ENCODE data around the gene BNC2.

DNA sequence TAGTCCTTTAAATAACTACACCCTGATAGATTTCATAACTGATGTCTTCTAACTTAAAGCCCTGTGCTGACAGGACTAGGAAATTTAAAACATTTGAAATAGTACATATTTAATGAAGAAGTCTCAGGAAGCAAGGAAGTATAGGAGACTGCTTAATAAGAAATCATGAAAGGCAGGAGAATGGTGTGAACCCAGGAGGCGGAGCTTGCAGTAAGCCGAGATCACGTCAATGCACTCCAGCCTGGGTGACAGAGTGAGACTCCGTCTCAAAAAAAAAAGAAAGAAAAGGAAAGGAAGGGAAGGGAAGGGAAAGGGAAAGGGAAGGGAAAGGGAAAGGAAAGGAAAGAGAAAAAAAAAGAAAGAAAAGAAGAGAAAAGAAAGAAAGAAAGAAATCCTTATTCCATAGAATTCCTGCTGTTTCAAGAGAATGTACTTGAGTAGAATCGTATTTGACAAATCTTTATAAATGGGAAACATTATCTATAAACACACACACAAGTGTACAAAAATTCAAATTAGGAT is 74.1 kb downstream of the BNC2 start:
- TF ChIP-seq TAF1 (IDR thresholded peaks at IDR 0.05; ENCODE audit: low read depth) (no peak), RAD21 (IDR thresholded peaks at IDR 0.05; ENCODE audit: low read depth) (no peak), YY1 (IDR thresholded peaks at IDR 0.05; ENCODE audit: low read depth) (no peak), EP300 (IDR thresholded peaks at IDR 0.05; ENCODE audit: borderline replicate concordance) (no peak), TEAD4 (IDR thresholded peaks at IDR 0.05) (no peak), CEBPB (IDR thresholded peaks at IDR 0.05) (no peak), EGR1 (IDR thresholded peaks at IDR 0.05) (no peak), TCF12 (IDR thresholded peaks at IDR 0.05; ENCODE audit: low read depth) (no peak), CREB1 (IDR thresholded peaks at IDR 0.05; ENCODE audit: low read depth) (no peak)
- TF ChIP-seq, protein P1, sequence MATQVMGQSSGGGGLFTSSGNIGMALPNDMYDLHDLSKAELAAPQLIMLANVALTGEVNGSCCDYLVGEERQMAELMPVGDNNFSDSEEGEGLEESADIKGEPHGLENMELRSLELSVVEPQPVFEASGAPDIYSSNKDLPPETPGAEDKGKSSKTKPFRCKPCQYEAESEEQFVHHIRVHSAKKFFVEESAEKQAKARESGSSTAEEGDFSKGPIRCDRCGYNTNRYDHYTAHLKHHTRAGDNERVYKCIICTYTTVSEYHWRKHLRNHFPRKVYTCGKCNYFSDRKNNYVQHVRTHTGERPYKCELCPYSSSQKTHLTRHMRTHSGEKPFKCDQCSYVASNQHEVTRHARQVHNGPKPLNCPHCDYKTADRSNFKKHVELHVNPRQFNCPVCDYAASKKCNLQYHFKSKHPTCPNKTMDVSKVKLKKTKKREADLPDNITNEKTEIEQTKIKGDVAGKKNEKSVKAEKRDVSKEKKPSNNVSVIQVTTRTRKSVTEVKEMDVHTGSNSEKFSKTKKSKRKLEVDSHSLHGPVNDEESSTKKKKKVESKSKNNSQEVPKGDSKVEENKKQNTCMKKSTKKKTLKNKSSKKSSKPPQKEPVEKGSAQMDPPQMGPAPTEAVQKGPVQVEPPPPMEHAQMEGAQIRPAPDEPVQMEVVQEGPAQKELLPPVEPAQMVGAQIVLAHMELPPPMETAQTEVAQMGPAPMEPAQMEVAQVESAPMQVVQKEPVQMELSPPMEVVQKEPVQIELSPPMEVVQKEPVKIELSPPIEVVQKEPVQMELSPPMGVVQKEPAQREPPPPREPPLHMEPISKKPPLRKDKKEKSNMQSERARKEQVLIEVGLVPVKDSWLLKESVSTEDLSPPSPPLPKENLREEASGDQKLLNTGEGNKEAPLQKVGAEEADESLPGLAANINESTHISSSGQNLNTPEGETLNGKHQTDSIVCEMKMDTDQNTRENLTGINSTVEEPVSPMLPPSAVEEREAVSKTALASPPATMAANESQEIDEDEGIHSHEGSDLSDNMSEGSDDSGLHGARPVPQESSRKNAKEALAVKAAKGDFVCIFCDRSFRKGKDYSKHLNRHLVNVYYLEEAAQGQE (IDR thresholded peaks at IDR 0.05; ENCODE audit: low read depth) = no peak
- TF ChIP-seq, protein P2, sequence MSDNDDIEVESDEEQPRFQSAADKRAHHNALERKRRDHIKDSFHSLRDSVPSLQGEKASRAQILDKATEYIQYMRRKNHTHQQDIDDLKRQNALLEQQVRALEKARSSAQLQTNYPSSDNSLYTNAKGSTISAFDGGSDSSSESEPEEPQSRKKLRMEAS (IDR thresholded peaks at IDR 0.05) = no peak
- TF ChIP-seq, protein P3, sequence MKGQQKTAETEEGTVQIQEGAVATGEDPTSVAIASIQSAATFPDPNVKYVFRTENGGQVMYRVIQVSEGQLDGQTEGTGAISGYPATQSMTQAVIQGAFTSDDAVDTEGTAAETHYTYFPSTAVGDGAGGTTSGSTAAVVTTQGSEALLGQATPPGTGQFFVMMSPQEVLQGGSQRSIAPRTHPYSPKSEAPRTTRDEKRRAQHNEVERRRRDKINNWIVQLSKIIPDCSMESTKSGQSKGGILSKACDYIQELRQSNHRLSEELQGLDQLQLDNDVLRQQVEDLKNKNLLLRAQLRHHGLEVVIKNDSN (IDR thresholded peaks at IDR 0.05) = no peak

All from Ishikawa (cell line).